Neural cell (in vitro differentiated cells): ENCODE results near the gene HIPK2. TPM values are rescaled to one million over a fixed set of nuclear protein-coding genes. Genes with fewer than 3 reads are reported as not detected.
"Not testable (repeated sequence)": the region's sequence is repeated elsewhere in the genome, so short reads cannot be mapped to it uniquely, and the experiment has no call there.

ENCODE experiments used
- H2AFZ ChIP-seq: fragments of 200-600, 300-800 bp; sonication (generic), shearing (Covaris generic); 2 replicates; pipeline ENCODE4 v1.6.0; 2014; ENCODE audit warnings: low read depth, mild to moderate bottlenecking, antibody characterized with exemption, low read length, moderate library complexity
- H3F3A ChIP-seq: fragments of 200-600 bp; shearing (Covaris generic); 2 replicates; pipeline ENCODE4 v1.6.1; 2016; ENCODE audit warnings: mild to moderate bottlenecking, moderate library complexity, mixed read lengths, antibody characterized with exemption, low read length; ENCODE audit not compliant: insufficient read depth, poor library complexity, severe bottlenecking
- H3K27ac ChIP-seq: fragments of 200-600, 300-800 bp; sonication (generic), shearing (Covaris generic); 2 replicates; pipeline ENCODE4 v1.5.1; 2014; ENCODE audit warnings: mild to moderate bottlenecking, low read length, moderate library complexity
- H3K27me3 ChIP-seq: fragments of 300-800, 200-600 bp; sonication (generic), shearing (Covaris generic); 2 replicates; pipeline ENCODE4 v1.6.0; 2014; ENCODE audit warnings: mild to moderate bottlenecking, low read depth, low read length, moderate library complexity; ENCODE audit not compliant: insufficient read depth
- H3K36me3 ChIP-seq: fragments of 300-800, 200-600 bp; sonication (generic), shearing (Covaris generic); 2 replicates; pipeline ENCODE4 v1.5.1; 2014; ENCODE audit warnings: mild to moderate bottlenecking, antibody characterized with exemption, low read length, moderate library complexity; ENCODE audit not compliant: insufficient read depth
- H3K4me2 ChIP-seq: fragments of 300-800, 200-600 bp; sonication (generic), shearing (Covaris generic); 2 replicates; pipeline ENCODE4 v1.6.0; 2014; ENCODE audit warnings: mild to moderate bottlenecking, low read length
- H3K4me3 ChIP-seq: fragments of 300-800, 200-600 bp; sonication (generic), shearing (Covaris generic); 2 replicates; pipeline ENCODE4 v1.5.1; 2014; ENCODE audit warnings: mild to moderate bottlenecking, low read length, moderate library complexity
- H3K79me2 ChIP-seq: fragments of 200-600 bp; shearing (Covaris generic); replicated peaks from 2 replicates; pipeline ENCODE4 v1.6.0; 2014; ENCODE audit warnings: mild to moderate bottlenecking, low read length, moderate library complexity; ENCODE audit not compliant: insufficient read depth
- H3K9ac ChIP-seq: fragments of 300-800, 200-600 bp; sonication (generic), shearing (Covaris generic); 2 replicates; pipeline ENCODE4 v1.6.1; 2016; ENCODE audit warnings: mild to moderate bottlenecking, low read length, mixed read lengths
- H3K9me2 ChIP-seq: fragments of 200-600 bp; shearing (Covaris generic); 2 replicates; pipeline ENCODE4 v1.6.1; 2016; ENCODE audit warnings: mild to moderate bottlenecking, low read length, mixed read lengths; ENCODE audit not compliant: insufficient read depth
- H3K9me3 ChIP-seq: fragments of 200-600, 300-800 bp; sonication (generic), shearing (Covaris generic); 2 replicates; pipeline ENCODE4 v1.6.1; 2016; ENCODE audit warnings: mild to moderate bottlenecking, mixed run types, low read length, moderate library complexity, mixed read lengths
- H4K20me1 ChIP-seq: fragments of 200-600 bp; shearing (Covaris generic); 2 replicates; pipeline ENCODE4 v1.6.1; 2016; ENCODE audit warnings: mild to moderate bottlenecking, mixed run types; ENCODE audit not compliant: insufficient read depth
- CTCF ChIP-seq: fragments of 450-650 bp; IDR thresholded peaks from 2 replicates; pipeline ENCODE4 v1.5.1; 2014; ENCODE audit warnings: antibody characterized with exemption, mild to moderate bottlenecking, moderate library complexity; ENCODE audit not compliant: poor library complexity, severe bottlenecking
- EP300 ChIP-seq: fragments of 450-650 bp; conservative IDR thresholded peaks from 2 replicates; pipeline ENCODE4 v1.6.1; 2014; ENCODE audit warnings: antibody characterized with exemption, mild to moderate bottlenecking, moderate library complexity; ENCODE audit not compliant: poor library complexity, severe bottlenecking
- EZH2 ChIP-seq: fragments of 200-600, 300-800 bp; shearing (Covaris generic), sonication (generic); IDR thresholded peaks from 2 replicates; pipeline ENCODE4 v1.6.1; 2014; ENCODE audit warnings: antibody characterized with exemption, low read length, borderline replicate concordance, mild to moderate bottlenecking; ENCODE audit not compliant: insufficient read depth, poor library complexity, severe bottlenecking
- MXI1 ChIP-seq: fragments of 450-650 bp; conservative IDR thresholded peaks from 2 replicates; pipeline ENCODE4 v1.6.1; 2014; ENCODE audit warnings: antibody characterized with exemption, mild to moderate bottlenecking; ENCODE audit not compliant: poor library complexity, severe bottlenecking
- POLR2AphosphoS5 ChIP-seq: IDR thresholded peaks from 2 replicates; pipeline ENCODE4 v1.6.1; 2012
- RAD21 ChIP-seq: fragments of 450-650 bp; conservative IDR thresholded peaks from 2 replicates; pipeline ENCODE4 v1.6.1; 2014; ENCODE audit warnings: antibody characterized with exemption, mild to moderate bottlenecking, moderate library complexity
- REST ChIP-seq: IDR thresholded peaks from 2 replicates; pipeline ENCODE4 v1.6.1; 2012; ENCODE audit warnings: borderline replicate concordance
- SMC3 ChIP-seq: fragments of 450-650 bp; conservative IDR thresholded peaks from 2 replicates; pipeline ENCODE4 v1.6.1; 2014; ENCODE audit warnings: antibody characterized with exemption, mild to moderate bottlenecking, moderate library complexity; ENCODE audit not compliant: poor library complexity
- TAF1 ChIP-seq: IDR thresholded peaks from 2 replicates; pipeline ENCODE4 v1.6.1; 2012; ENCODE audit warnings: low read depth
- polyA plus RNA-seq: library from polyadenylated mRNA; depleted of rRNA; stranded (reverse); fragments of >200 nt; gene quantifications from 2 replicates; pipeline ENCODE4 v1.2.3, GENCODE V29; 2014

Gene HIPK2
- polyA plus RNA-seq, 1 donor from 2014 or later, result 8.5 TPM

GRCh38 chr7:139671967-139672366, 105.8 kb downstream of the HIPK2 start:
- Histone ChIP-seq H3K9me3 (no peaks in the 10 kb centered on the region), H3K9me2 (no peaks in the 10 kb centered on the region), H3K4me2 (no peak overlapping the region), H2AFZ (no peak overlapping the region), H3K79me2 (peaks cover 7% of the 10 kb centered on the region), H3K36me3 (no peaks in the 10 kb centered on the region), H3K9ac (no peak overlapping the region), H3F3A (no peaks in the 10 kb centered on the region), H3K4me3 (no peak overlapping the region), H3K27me3 (no peaks in the 10 kb centered on the region), H3K27ac (no peak overlapping the region), H4K20me1 (no peaks in the 10 kb centered on the region)
- TF ChIP-seq EP300, result no peak
- no peak for TF ChIP-seq REST
- no peak for TF ChIP-seq SMC3
- no peak for TF ChIP-seq RAD21
- TF ChIP-seq TAF1, result no peak
- no peak for TF ChIP-seq CTCF
- no peak for TF ChIP-seq POLR2AphosphoS5
- TF ChIP-seq MXI1, result no peak
- TF ChIP-seq EZH2, result no peak

GRCh38 chr7:139670662-139671061, 107.1 kb downstream of the HIPK2 start:
- H3K9me2 ChIP-seq, H3K79me2 ChIP-seq, H3K27me3 ChIP-seq, H3K4me2 ChIP-seq, H3K9me3 ChIP-seq, H3K4me3 ChIP-seq, H4K20me1 ChIP-seq, H3K9ac ChIP-seq, H3K36me3 ChIP-seq, H2AFZ ChIP-seq, H3K27ac ChIP-seq, H3F3A ChIP-seq: not testable (repeated sequence)
